D341Med (cell line): ENCODE measurements around the gene KRTAP4-2.
"Not testable (repeated sequence)": the region's sequence is repeated elsewhere in the genome, so short reads cannot be mapped to it uniquely, and the experiment has no call there.

Experiments
- DNase-seq: peaks from one replicate; pipeline ENCODE4 v3.0.0; 2012; ENCODE audit warnings: low spot score

KRTAP4-2 gene

GRCh38 chr17:41177727-41178271, at the start of gene KRTAP4-2:
Gene KRTAP4-2 (minus strand): TSS chr17:41178221. CDS start chr17:41178164, 57 bp downstream.
- DNase-seq = no peak

GRCh38 chr17:41226598-41227095, 48.6 kb upstream of the KRTAP4-2 start, which contains the start of gene KRTAP9-2:
Gene KRTAP9-2 (plus strand): TSS chr17:41226648. CDS start chr17:41226655, 7 bp downstream.
- DNase-seq = not testable (repeated sequence)

DNA sequence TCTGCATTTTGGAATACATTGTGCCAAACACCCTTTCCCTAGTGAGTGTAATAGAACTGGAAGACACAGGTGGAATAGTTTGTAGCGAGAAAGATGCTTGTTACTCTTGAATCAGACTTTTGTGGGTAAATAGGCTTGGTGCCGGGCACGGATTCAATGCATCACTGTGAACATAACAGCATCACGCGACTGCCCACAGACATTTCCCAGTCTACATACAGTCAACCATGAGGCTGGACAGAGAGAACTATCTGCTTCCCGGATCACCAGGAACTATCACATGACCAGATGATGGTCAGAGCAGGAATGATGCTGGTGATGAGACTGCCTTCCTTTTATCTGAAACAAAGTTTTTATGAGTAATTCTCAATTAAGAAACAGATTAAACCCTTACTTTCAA, 48.0 kb upstream of the KRTAP4-2 start:
- DNase-seq = no peak

DNA sequence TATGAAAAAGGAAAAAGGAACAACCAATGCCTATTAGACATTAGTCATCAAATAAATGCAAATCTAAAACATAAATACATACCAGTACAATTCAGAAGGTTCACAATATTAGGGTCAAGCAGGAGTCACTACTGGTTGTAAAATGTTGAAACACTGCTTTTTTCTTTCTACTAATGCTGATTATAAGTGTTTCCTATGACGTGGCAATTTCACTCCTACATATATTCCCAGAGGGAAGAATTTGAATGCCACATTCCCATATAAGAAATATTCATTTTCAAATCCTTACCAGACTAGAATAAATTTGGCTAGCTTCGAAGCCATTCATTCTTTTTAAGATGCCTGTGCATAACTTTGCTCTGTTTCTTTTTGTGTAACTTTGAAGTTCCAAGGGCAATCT, 45.8 kb upstream of the KRTAP4-2 start:
- no peak for DNase-seq

- DNase-seq = no peak
These were observed 37.7 kb upstream of the KRTAP4-2 start for GRCh38 chr17:41215681-41216080.

- DNase-seq = no peak
These were observed 34.6 kb upstream of the KRTAP4-2 start for GRCh38 chr17:41212524-41213169.

GRCh38 chr17:41211845-41212466, 33.9 kb upstream of the KRTAP4-2 start:
- no peak for DNase-seq

DNA sequence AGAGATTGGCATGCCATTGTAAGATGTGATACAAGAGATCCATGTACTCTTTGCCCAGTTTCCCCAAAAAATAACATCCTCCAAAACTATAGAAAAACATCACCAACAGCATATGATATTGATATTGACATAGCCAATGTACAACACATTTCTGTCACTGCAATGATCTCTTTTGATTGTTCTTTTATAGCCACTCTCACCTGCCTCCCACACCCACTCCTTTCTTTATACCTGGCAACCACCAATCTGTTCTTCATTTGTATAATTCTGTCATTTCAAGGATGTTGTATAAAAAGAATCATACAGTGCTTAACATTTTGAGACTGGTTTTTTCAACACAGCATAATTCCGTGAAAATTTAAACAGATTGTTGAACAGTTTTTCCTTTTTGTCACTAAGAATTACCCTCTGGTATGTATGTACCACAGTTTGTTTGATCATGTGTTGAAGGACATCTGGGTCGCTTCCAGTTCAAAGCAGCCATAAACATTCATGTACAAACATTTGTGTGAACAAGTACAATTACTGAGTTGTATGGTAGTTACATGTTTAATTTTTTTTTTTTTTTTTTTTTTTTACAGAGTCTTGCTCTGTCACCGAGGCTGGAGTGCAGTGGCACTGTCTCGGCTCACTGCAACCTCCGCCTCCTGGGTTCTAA, 21.5 kb upstream of the KRTAP4-2 start:
- no peak for DNase-seq

DNA sequence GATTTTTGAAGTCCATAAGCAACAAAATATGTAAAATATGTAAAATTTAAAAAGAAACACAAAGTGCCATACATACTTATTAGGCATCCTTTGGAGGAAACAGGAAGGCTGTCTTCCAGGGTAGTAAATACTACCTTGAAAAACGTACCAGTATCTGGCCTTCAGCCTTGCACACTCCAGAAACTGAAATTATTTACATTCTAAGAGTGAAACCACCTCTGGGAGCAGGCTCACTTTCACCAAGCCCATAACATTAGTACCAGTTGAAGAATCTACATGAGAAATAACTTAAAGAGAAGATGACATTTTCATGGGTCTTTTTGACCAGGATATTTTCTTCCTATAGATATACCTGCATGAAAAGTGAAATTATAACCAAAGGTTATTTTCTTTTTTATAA, 18.0 kb upstream of the KRTAP4-2 start:
- DNase-seq = no peak

GRCh38 chr17:41190328-41190727, 12.3 kb upstream of the KRTAP4-2 start:
- no peak for DNase-seq

GRCh38 chr17:41189837-41190318, 11.9 kb upstream of the KRTAP4-2 start, which contains the start of gene KRTAP9-1:
Gene KRTAP9-1 (plus strand): TSS chr17:41189887. CDS start chr17:41189887, 0 bp downstream.
- DNase-seq = not testable (repeated sequence)

GRCh38 chr17:41186872-41187271, 8.9 kb upstream of the KRTAP4-2 start:
- no peak for DNase-seq

- no peak for DNase-seq
These were observed 7.0 kb upstream of the KRTAP4-2 start for GRCh38 chr17:41185001-41185400.

DNA sequence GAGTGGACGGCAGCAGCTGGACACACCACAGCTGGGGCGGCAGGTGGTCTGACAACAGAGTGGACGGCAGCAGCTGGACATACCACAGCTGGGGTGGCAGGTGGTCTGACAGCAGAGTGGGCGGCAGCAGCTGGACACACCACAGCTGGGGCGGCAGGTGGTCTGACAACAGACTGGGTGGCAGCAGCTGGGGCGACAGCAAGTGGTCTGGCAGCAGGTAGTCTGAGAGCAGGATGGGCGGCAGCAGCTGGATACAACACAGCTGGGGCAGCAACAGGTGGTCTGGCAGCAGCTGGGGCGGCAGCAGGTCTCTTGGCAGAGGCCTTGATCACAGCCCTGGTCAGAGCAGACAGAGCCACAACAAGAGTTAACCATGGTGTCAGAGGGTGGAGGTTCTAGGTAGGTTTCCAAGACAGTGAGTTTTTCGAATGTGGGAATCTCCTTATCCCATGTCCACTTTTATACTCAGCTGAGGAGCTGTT, 6.5 kb upstream of the KRTAP4-2 start, which contains the start of gene KRTAP4-1:
KRTAP4-1 (minus strand) TSS at position 432 of the 482 bp plus-strand sequence; CDS start at position 375, 57 bp downstream.
- no peak for DNase-seq

- DNase-seq = no peak
These were observed 1.0 kb upstream of the KRTAP4-2 start for GRCh38 chr17:41178843-41179616.

DNA sequence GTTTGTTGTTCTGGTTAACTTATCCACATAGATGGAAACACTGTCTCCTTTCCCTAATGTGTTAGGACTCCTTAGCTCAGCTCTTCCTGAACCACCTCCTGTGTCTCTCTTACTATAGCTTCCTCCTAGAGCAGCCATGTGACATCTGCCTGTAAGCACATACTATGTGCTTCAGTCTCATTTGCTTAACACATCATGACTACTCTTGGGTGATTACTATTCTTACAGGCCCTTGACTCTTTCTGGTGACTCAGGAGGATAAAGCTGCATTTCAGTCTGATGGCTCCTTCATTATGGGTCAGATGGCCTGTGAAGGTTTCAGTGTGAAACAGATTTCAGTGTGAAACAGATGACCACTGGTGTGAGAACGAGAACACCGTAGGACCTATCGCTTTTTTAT, 320 bp upstream of the KRTAP4-2 start:
- DNase-seq = no peak

- DNase-seq = no peak
These were observed 1.2 kb downstream of the KRTAP4-2 start for GRCh38 chr17:41176744-41177387.

- DNase-seq = no peak
These were observed 6.1 kb downstream of the KRTAP4-2 start for GRCh38 chr17:41171886-41172285.

GRCh38 chr17:41168121-41168520, 9.9 kb downstream of the KRTAP4-2 start, which contains the start of gene KRTAP4-3:
Gene KRTAP4-3 (minus strand): TSS chr17:41168221. CDS start chr17:41168172, 49 bp downstream.
- no peak for DNase-seq

GRCh38 chr17:41167561-41167960, 10.5 kb downstream of the KRTAP4-2 start:
- DNase-seq = no peak

DNA sequence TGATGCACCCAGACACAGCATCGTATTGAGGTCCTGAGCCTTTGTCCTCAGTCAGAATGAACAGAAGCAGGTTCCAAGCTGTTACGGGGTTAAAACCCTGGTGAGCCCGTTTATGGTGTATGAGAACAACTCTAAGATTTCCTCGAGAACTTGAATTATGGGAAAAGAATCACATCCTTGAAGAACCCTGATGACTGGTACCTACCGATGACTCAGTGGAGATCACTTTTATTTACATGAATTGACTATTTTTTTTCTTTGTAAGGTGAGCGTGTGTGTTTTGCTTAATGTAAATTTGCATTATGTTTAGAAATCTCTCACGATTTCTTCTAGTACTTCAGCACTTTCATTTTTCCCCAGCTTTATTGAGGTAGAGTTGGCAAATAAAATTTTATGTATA, 14.2 kb downstream of the KRTAP4-2 start:
- DNase-seq = no peak
